Keratinocyte (primary cell): Measurements from ENCODE around the gene NME7. TPM values are rescaled to one million over a fixed set of nuclear protein-coding genes. Genes with fewer than 3 reads are reported as not detected.

Experiments used
- DNase-seq: peaks from one replicate; pipeline ENCODE4 v3.0.0-alpha.2; 2011; ENCODE audit warnings: low read depth, missing footprints, low spot score
- FAIRE-seq: peaks from 2 replicates; lab custom pipeline; 2011; peaks lifted over from hg19 to GRCh38; lab: Jason Lieb, UNC
- H2AFZ ChIP-seq: 2 replicates; pipeline ENCODE4 v1.6.0; 2012; ENCODE audit warnings: low read length, control low read depth, inconsistent platforms; ENCODE audit not compliant: control insufficient read depth
- H3K27ac ChIP-seq: 2 replicates; pipeline ENCODE4 v1.5.1; 2011; ENCODE audit warnings: low read length; ENCODE audit not compliant: control insufficient read depth, insufficient read depth
- H3K27me3 ChIP-seq: 3 replicates; pipeline ENCODE4 v1.6.0; 2011; ENCODE audit warnings: low read length; ENCODE audit not compliant: control insufficient read depth, insufficient read depth; ENCODE audit errors: extremely low read depth
- H3K36me3 ChIP-seq, 2 experiments: 2 replicates in 1 of 2; 3 replicates in 1 of 2; pipeline ENCODE4 v1.5.1; 2011; ENCODE audit warnings: low read length in 2 of 2, mild to moderate bottlenecking in 1 of 2; ENCODE audit not compliant: control insufficient read depth in 2 of 2, insufficient read depth in 2 of 2; ENCODE audit errors: extremely low read depth in 1 of 2
- H3K4me1 ChIP-seq: 3 replicates; pipeline ENCODE4 v1.5.1; 2011; ENCODE audit warnings: low read length; ENCODE audit not compliant: control insufficient read depth, insufficient read depth; ENCODE audit errors: extremely low read depth
- H3K4me2 ChIP-seq: 3 replicates; pipeline ENCODE4 v1.6.0; 2011; ENCODE audit warnings: low read depth, low read length; ENCODE audit not compliant: control insufficient read depth, insufficient read depth; ENCODE audit errors: extremely low read depth
- H3K4me3 ChIP-seq, 3 experiments: fragments of 200-600 bp in 1 of 3; sonication (generic) in 1 of 3; 2 replicates in 2 of 3; 3 replicates in 1 of 3; pipeline ENCODE4 v1.5.1; 2011 to 2016; ENCODE audit warnings: low read length in 3 of 3, mild to moderate bottlenecking in 3 of 3, control low read depth in 2 of 3, inconsistent platforms in 1 of 3, low read depth in 1 of 3, mixed read lengths in 1 of 3, mixed run types in 1 of 3, moderate library complexity in 1 of 3; ENCODE audit not compliant: control insufficient read depth in 2 of 3, insufficient read depth in 2 of 3; ENCODE audit errors: extremely low read depth in 1 of 3
- H3K79me2 ChIP-seq: 2 replicates; pipeline ENCODE4 v1.6.0; 2012; ENCODE audit warnings: low read length; ENCODE audit not compliant: control insufficient read depth, insufficient read depth
- H3K9ac ChIP-seq: 3 replicates; pipeline ENCODE4 v1.6.0; 2011; ENCODE audit warnings: low read length; ENCODE audit not compliant: control insufficient read depth, insufficient read depth; ENCODE audit errors: extremely low read depth
- H3K9me1 ChIP-seq: 3 replicates; pipeline ENCODE4 v1.6.0; 2011; ENCODE audit warnings: low read length; ENCODE audit not compliant: control insufficient read depth, insufficient read depth; ENCODE audit errors: extremely low read depth
- H3K9me3 ChIP-seq: 2 replicates; pipeline ENCODE4 v1.5.1; 2012; ENCODE audit warnings: low read depth, low read length; ENCODE audit not compliant: control insufficient read depth
- H4K20me1 ChIP-seq: 3 replicates; pipeline ENCODE4 v1.6.0; 2011; ENCODE audit warnings: low read length; ENCODE audit not compliant: control insufficient read depth, insufficient read depth; ENCODE audit errors: extremely low read depth
- EZH2 ChIP-seq: IDR thresholded peaks from one replicate; pipeline ENCODE4 v1.6.1; 2012; ENCODE audit warnings: inconsistent platforms, mild to moderate bottlenecking, low read length, moderate library complexity
- dilution Hi-C: fragments of 300-500 bp; cut with MboI; formaldehyde crosslinking; loops from one replicate; pipeline ENCODE4 v1.7.0; 2020; ENCODE audit warnings: low sequenced_read_pairs; ENCODE audit not compliant: extremely low pct_ligation_motif_present
- polyA plus RNA-seq, 5 experiments: library from polyadenylated mRNA; depleted of rRNA in 3 of 5; stranded (reverse) in 3 of 5; stranded (forward) in 1 of 5; unstranded in 1 of 5; fragments of >200 nt; gene quantifications; 1 replicate in 1 of 5; 2 replicates in 3 of 5; 3 replicates in 1 of 5; pipeline versions ENCODE4 v1.2.1 to v1.2.3, GENCODE V29; 2011 to 2012; ENCODE audit warnings: missing spikeins in 2 of 5, low read depth in 1 of 5, low replicate concordance in 1 of 5
- TF ChIP-seq, protein P1 (sequence below), 3 experiments: IDR thresholded peaks in 1 of 3; conservative IDR thresholded peaks in 1 of 3; optimal IDR thresholded peaks in 1 of 3; 2 replicates in 2 of 3; 3 replicates in 1 of 3; pipeline versions ENCODE3 to v1.5.1; 2011; ENCODE audit warnings: low read length in 3 of 3, mild to moderate bottlenecking in 3 of 3, moderate library complexity in 2 of 3, control low read depth in 1 of 3, inconsistent platforms in 1 of 3; ENCODE audit not compliant: insufficient read depth in 2 of 3; ENCODE audit errors: extremely low read depth in 1 of 3

Gene NME7
- polyA plus RNA-seq, 1 donor (not counting 4 experiments of a cell fraction or from before 2014, with no cell fraction given): 52.9 TPM

- H3K27ac ChIP-seq: no peak overlapping the region
- H3K4me3 ChIP-seq: no peak overlapping the region
- no peak overlapping the region for H3K9ac ChIP-seq
- DNase-seq (no peak), FAIRE-seq (no peak)
- no peaks in the 10 kb centered on the region for H3K27me3 ChIP-seq
- no peaks in the 10 kb centered on the region for H4K20me1 ChIP-seq
- H3K79me2 ChIP-seq: no peaks in the 10 kb centered on the region
- H3K36me3 ChIP-seq: no peaks in the 10 kb centered on the region
- no peak overlapping the region for H3K4me2 ChIP-seq
- TF ChIP-seq, protein P1, sequence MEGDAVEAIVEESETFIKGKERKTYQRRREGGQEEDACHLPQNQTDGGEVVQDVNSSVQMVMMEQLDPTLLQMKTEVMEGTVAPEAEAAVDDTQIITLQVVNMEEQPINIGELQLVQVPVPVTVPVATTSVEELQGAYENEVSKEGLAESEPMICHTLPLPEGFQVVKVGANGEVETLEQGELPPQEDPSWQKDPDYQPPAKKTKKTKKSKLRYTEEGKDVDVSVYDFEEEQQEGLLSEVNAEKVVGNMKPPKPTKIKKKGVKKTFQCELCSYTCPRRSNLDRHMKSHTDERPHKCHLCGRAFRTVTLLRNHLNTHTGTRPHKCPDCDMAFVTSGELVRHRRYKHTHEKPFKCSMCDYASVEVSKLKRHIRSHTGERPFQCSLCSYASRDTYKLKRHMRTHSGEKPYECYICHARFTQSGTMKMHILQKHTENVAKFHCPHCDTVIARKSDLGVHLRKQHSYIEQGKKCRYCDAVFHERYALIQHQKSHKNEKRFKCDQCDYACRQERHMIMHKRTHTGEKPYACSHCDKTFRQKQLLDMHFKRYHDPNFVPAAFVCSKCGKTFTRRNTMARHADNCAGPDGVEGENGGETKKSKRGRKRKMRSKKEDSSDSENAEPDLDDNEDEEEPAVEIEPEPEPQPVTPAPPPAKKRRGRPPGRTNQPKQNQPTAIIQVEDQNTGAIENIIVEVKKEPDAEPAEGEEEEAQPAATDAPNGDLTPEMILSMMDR (optimal IDR thresholded peaks at IDR 0.05 in 1 of 3, IDR thresholded peaks at IDR 0.05 in 1 of 3, conservative IDR thresholded peaks at IDR 0.05 in 1 of 3; ENCODE audit: extremely low read depth in 1 of 3, insufficient read depth in 2 of 3, low read length in 3 of 3): no peak
- no peak for TF ChIP-seq EZH2
- H3K4me1 ChIP-seq: no peaks in the 10 kb centered on the region
- H3K9me1 ChIP-seq: no peaks in the 10 kb centered on the region
- dilution Hi-C loops: no loop called here
- no peak overlapping the region for H2AFZ ChIP-seq
- H3K9me3 ChIP-seq: no peaks in the 10 kb centered on the region
These were observed 280.8 kb downstream of the NME7 start for GRCh38 chr1:169086603-169087455.

DNA sequence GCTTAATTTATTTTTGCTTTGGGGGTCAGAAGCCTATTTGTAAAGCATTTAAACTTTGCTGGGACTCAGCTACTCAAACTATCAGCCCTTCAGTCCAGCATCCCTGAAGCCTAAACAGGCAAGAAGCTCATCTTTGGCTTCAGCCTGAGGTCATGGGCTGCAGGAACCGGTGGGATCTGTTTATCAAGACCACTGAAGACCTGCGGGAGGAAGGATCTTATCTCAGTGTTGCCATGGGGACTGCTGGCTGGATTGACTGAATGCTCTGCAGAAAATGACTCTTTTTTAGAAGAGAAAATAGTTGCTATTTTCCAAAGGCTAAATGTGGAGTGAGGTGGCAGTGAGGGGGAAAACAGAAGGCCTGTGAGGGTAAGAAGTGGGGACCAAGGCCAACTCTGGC, 281.7 kb downstream of the NME7 start:
- Histone ChIP-seq H3K4me1 (no peaks in the 10 kb centered on the region), H3K4me2 (no peak overlapping the region), H2AFZ (no peak overlapping the region), H3K27me3 (no peaks in the 10 kb centered on the region), H3K4me3 (no peak overlapping the region), H3K36me3 (no peaks in the 10 kb centered on the region), H4K20me1 (no peaks in the 10 kb centered on the region), H3K9me1 (no peaks in the 10 kb centered on the region), H3K9me3 (no peaks in the 10 kb centered on the region), H3K27ac (no peak overlapping the region), H3K9ac (no peak overlapping the region), H3K79me2 (no peaks in the 10 kb centered on the region)
- TF ChIP-seq EZH2: no peak
- TF ChIP-seq, protein P1 (optimal IDR thresholded peaks at IDR 0.05 in 1 of 3, IDR thresholded peaks at IDR 0.05 in 1 of 3, conservative IDR thresholded peaks at IDR 0.05 in 1 of 3; ENCODE audit: extremely low read depth in 1 of 3, insufficient read depth in 2 of 3, low read length in 3 of 3): no peak
- DNase-seq: no peak
- FAIRE-seq: no peak
- dilution Hi-C loops: no loop called here

Other genes starting within 250 kb of the NME7 start
- gene BLZF1, start 398 bp upstream of the NME7 start, polyA plus RNA-seq: 31.2 to 50.9 TPM (median 35.4 TPM) in 3 replicates
- gene CCDC181, start 59.7 kb upstream of the NME7 start, polyA plus RNA-seq: not detected in 3 replicates
- gene SLC19A2, start 118.1 kb upstream of the NME7 start, polyA plus RNA-seq: 6.8 to 12.4 TPM (median 11.9 TPM) in 3 replicates
- 0.01 TPM in 1 of 3 replicates, not detected in the others for gene F5, start 218.7 kb upstream of the NME7 start, polyA plus RNA-seq